Measurements from ENCODE around the gene AP1S2.

GRCh38 chrX:15789979-15790768 lies 64.4 kb downstream of the AP1S2 start, which contains the start of gene ZRSR2:
- TF ChIP-seq CTCF (conservative IDR thresholded peaks at IDR 0.05; ENCODE audit: low read length) (no peak), EZH2phosphoT487 (IDR thresholded peaks at IDR 0.05; ENCODE audit: borderline replicate concordance) (no peak)

Measured in Loucy (cell line).